ENCODE measurements around the gene ANKRD40CL.
"Not testable (repeated sequence)": the region's sequence is repeated elsewhere in the genome, so short reads cannot be mapped to it uniquely, and the experiment has no call there.

Gene ANKRD40CL, protein sequence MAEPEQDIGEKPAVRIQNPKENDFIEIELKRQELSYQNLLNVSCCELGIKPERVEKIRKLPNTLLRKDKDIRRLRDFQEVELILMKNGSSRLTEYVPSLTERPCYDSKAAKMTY

DNA sequence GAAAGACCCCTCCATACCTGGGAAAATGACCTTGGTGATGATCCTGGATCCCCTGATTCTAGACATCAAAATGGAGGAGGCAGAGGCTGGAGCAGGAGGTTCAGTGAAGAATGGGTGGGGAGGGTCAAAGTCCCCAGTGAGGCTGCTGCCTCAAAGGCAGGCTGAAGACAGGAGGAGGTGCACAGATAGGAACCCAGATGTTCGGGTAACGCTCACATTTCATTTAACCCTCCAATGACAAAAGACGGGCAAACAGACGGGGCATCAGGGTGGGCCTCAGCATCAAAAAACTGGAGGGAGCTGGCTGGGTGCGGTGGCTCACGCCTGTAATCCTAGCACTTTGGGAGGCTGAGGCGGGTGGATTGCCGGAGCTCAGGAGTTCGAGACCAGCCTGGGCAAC is at the start of gene ANKRD40CL:
Gene ANKRD40CL, minus strand, starts transcription at position 73 of the 400 bp plus-strand sequence. CDS start 605 bp downstream, outside the sequence.
- peaks cover 7% of the 10 kb centered on the region for H3K4me1 Mint-ChIP-seq (ENCODE audit: low read depth)
- no peaks in the 10 kb centered on the region for H3K9me3 Mint-ChIP-seq
- no peak within 1 kb of the TSS for H3K27ac Mint-ChIP-seq
- peaks cover 30% of the 10 kb centered on the region for H3K27me3 Mint-ChIP-seq (ENCODE audit: low read depth)
- H3K36me3 Mint-ChIP-seq (ENCODE audit: low read depth), result no peaks in the 10 kb centered on the region
- H3K4me3 Mint-ChIP-seq, result no peak within 1 kb of the TSS

DNA sequence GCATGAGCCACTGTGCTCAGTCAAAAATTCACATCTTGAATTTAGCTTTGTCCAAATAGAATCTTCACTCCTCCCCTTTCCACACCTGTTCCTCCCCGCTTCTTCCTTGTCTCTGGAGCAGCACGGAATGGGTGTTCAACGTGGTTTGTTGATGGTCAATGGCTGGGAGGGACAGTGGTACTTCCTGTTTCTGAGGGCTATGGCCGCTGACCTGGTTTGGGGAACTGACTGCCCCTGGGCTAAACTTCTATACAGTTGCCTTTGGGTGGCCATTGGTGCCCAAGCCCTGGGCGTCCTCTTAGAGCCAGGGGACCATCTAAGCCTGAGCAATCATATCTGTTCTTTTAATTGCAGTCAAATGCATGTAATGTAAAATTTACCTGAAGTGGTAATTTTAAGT is 49.0 kb upstream of the ANKRD40CL start:
- Mint-ChIP-seq H3K27ac (no peak overlapping the region), H3K9me3 (no peaks in the 10 kb centered on the region), H3K36me3 (ENCODE audit: low read depth) (no peaks in the 10 kb centered on the region), H3K4me3 (no peak overlapping the region), H3K4me1 (ENCODE audit: low read depth) (peaks cover 8% of the 10 kb centered on the region), H3K27me3 (ENCODE audit: low read depth) (peaks cover 24% of the 10 kb centered on the region)

GRCh38 chr17:50815400-50815799 is 48.1 kb upstream of the ANKRD40CL start:
- Mint-ChIP-seq H3K36me3 (ENCODE audit: low read depth) (no peaks in the 10 kb centered on the region), H3K27ac (no peak overlapping the region), H3K4me3 (no peak overlapping the region), H3K9me3 (no peaks in the 10 kb centered on the region), H3K27me3 (ENCODE audit: low read depth) (peaks cover 24% of the 10 kb centered on the region), H3K4me1 (ENCODE audit: low read depth) (peaks cover 8% of the 10 kb centered on the region)

- Mint-ChIP-seq H3K4me3 (no peak overlapping the region), H3K9me3 (no peaks in the 10 kb centered on the region), H3K27me3 (ENCODE audit: low read depth) (peaks cover 21% of the 10 kb centered on the region), H3K4me1 (ENCODE audit: low read depth) (peaks cover 2% of the 10 kb centered on the region), H3K36me3 (ENCODE audit: low read depth) (no peaks in the 10 kb centered on the region), H3K27ac (no peak overlapping the region)
These were observed 46.3 kb upstream of the ANKRD40CL start for GRCh38 chr17:50813583-50813982.

GRCh38 chr17:50808888-50809287 is 41.6 kb upstream of the ANKRD40CL start:
- Mint-ChIP-seq H3K27ac (no peak overlapping the region), H3K4me3 (no peak overlapping the region), H3K9me3 (no peaks in the 10 kb centered on the region), H3K36me3 (ENCODE audit: low read depth) (no peaks in the 10 kb centered on the region), H3K4me1 (ENCODE audit: low read depth) (no peaks in the 10 kb centered on the region), H3K27me3 (ENCODE audit: low read depth) (peaks cover 8% of the 10 kb centered on the region)

GRCh38 chr17:50808413-50808812 is 41.1 kb upstream of the ANKRD40CL start:
- H3K4me3 Mint-ChIP-seq, result no peak overlapping the region
- H3K27me3 Mint-ChIP-seq (ENCODE audit: low read depth), result peaks cover 4% of the 10 kb centered on the region
- no peak overlapping the region for H3K27ac Mint-ChIP-seq
- no peaks in the 10 kb centered on the region for H3K9me3 Mint-ChIP-seq
- no peaks in the 10 kb centered on the region for H3K36me3 Mint-ChIP-seq (ENCODE audit: low read depth)
- no peaks in the 10 kb centered on the region for H3K4me1 Mint-ChIP-seq (ENCODE audit: low read depth)

DNA sequence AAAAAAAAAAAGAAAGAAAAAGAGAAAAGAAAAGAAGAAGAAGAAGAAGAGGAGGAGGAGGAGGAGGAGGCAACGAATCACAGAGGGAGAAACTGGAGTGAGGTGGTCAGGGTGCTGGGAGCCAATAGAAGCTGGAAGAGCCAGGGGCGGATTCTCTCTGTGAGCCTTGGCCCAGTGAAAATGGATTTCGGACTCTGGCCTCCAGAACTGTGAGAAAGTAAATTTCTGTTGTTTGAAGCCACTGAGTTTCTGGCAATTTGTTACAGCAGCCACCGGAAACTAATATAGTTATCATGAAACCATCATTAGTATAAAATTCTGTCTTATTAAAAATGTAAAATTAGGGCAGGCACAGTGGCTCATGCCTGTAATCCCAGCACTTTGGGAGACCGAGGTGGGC is 40.4 kb upstream of the ANKRD40CL start:
- Mint-ChIP-seq H3K27ac (no peak overlapping the region), H3K9me3 (no peaks in the 10 kb centered on the region), H3K27me3 (ENCODE audit: low read depth) (peaks cover 4% of the 10 kb centered on the region), H3K36me3 (ENCODE audit: low read depth) (no peaks in the 10 kb centered on the region), H3K4me3 (no peak overlapping the region), H3K4me1 (ENCODE audit: low read depth) (no peaks in the 10 kb centered on the region)

DNA sequence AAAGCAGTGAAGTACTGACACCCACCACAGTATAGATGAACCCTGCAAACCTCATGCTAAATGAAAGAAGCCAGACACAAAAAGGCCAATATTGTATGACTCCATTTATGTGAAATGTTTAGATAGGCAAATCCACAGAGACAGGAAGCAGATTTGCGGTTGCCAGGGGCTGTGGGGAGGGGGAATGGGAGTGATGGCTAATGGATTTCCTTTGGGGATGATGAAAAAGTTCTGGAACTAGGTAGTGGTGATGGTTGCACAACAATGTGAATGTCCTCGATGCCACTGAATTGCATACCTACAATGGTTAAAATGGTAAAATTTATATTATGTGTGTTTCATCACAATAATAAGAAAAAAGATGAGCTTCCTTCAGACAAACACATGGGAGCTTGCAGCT is 39.7 kb upstream of the ANKRD40CL start:
- no peaks in the 10 kb centered on the region for H3K9me3 Mint-ChIP-seq
- H3K27ac Mint-ChIP-seq, result no peak overlapping the region
- no peaks in the 10 kb centered on the region for H3K4me1 Mint-ChIP-seq (ENCODE audit: low read depth)
- H3K27me3 Mint-ChIP-seq (ENCODE audit: low read depth), result peaks cover 4% of the 10 kb centered on the region
- H3K4me3 Mint-ChIP-seq, result no peak overlapping the region
- no peaks in the 10 kb centered on the region for H3K36me3 Mint-ChIP-seq (ENCODE audit: low read depth)

DNA sequence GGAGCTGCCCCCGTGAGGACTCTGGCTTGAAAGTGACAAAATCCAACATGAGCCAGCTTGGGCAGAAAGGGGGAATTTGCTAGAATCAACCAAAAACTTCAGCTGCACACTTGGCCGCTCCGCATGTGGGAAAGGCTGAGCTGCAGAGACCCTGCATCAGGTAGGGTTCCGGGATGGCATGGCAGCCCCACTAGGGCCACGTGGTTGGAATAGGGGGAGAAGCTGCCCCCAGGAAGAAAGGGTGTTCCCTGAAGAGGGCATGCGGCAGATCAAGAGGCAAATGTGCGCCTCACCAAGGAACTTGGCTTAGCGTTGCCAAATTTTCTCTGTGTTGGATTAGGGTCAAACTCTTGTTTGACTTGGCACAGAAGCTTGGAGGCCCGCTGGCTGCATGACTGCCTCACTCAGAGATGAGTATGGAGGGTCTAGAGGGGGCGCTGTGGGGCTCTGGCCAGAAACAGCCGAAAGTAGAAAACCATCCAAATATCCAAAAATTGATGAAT is 38.9 kb upstream of the ANKRD40CL start:
- H3K9me3 Mint-ChIP-seq, result no peaks in the 10 kb centered on the region
- peaks cover 4% of the 10 kb centered on the region for H3K27me3 Mint-ChIP-seq (ENCODE audit: low read depth)
- H3K4me1 Mint-ChIP-seq (ENCODE audit: low read depth), result no peaks in the 10 kb centered on the region
- no peak overlapping the region for H3K4me3 Mint-ChIP-seq
- H3K36me3 Mint-ChIP-seq (ENCODE audit: low read depth), result no peaks in the 10 kb centered on the region
- H3K27ac Mint-ChIP-seq, result no peak overlapping the region

DNA sequence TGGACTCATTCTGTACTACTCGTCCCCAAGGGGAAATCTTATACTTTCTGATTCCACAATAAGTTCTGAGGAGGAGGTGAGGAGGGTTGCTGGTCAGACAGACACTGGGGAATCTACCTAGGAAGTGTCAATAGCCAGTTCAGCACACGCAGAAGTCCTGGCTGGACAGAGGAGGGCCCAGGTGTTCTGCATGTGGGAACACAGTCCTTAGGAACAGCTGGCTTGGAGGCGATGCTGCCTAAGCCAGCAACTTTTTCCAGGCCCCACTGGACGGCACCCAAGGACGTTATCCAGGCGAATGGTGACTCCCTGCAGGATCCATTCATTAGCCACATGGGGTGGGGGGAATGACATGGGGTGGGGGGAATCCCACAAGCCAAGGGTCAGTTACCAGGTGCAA is 38.2 kb upstream of the ANKRD40CL start:
- no peaks in the 10 kb centered on the region for H3K36me3 Mint-ChIP-seq (ENCODE audit: low read depth)
- H3K9me3 Mint-ChIP-seq, result no peaks in the 10 kb centered on the region
- no peak overlapping the region for H3K4me3 Mint-ChIP-seq
- no peak overlapping the region for H3K27ac Mint-ChIP-seq
- H3K27me3 Mint-ChIP-seq (ENCODE audit: low read depth), result peaks cover 8% of the 10 kb centered on the region
- no peaks in the 10 kb centered on the region for H3K4me1 Mint-ChIP-seq (ENCODE audit: low read depth)

DNA sequence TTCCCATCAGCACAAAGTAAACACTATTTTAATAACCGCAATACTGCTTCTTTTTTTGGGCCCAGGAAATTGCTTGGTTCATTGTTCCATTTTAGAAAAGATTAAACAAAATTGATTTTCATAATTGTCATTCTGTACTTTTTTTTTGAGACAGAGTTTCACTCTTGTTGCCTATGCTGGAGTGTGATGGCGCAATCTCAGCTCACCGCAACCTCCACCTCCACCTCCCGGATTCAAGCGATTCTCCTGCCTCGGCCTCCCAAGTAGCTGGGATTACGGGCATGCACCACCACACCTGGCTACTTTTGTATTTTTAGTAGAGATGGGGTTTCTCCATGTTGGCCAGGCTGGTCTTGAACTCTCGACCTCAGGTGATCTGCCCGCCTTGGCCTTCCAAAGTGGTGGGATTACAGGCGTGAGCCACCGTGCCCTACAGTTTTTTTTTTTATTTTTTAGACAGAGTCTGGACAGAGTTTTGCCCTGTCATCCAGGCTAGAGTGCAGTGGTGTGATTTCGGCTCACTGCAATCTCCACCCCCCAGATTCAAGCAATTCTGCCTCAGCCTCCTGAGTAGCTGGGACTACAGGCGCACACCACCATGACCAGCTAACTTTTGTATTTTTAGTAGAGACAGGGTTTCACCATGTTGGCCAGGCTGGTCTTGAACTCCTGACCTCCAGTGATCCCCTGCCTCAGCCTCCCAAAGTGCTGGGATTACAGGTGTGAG is 37.6 kb upstream of the ANKRD40CL start:
- H3K27ac Mint-ChIP-seq; H3K9me3 Mint-ChIP-seq; H3K27me3 Mint-ChIP-seq (ENCODE audit: low read depth); H3K4me1 Mint-ChIP-seq (ENCODE audit: low read depth); H3K36me3 Mint-ChIP-seq (ENCODE audit: low read depth); H3K4me3 Mint-ChIP-seq: not testable (repeated sequence)

DNA sequence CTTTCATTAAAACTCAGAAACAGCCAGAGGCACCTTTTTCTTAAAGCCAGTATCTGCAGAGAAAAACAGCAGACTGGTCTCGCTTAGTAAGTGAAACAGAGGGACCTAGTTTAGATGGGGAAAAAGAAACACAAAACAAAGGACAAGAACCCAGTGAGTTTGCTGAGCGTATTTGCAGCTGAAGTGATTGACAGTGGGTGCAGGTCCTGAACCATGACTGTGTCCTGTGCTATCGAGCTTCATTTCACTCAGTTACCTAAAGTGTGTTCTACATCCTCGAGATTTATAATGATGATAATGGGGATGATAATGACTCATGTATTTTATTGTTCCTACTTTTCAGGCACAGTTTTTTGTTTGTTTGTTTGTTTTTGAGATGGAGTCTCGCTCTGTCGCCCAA is 36.4 kb upstream of the ANKRD40CL start:
- Mint-ChIP-seq H3K4me1 (ENCODE audit: low read depth) (no peaks in the 10 kb centered on the region), H3K4me3 (no peak overlapping the region), H3K36me3 (ENCODE audit: low read depth) (no peaks in the 10 kb centered on the region), H3K27ac (no peak overlapping the region), H3K27me3 (ENCODE audit: low read depth) (peaks cover 6% of the 10 kb centered on the region), H3K9me3 (no peaks in the 10 kb centered on the region)

GRCh38 chr17:50802609-50803571 is 35.6 kb upstream of the ANKRD40CL start:
- Mint-ChIP-seq H3K27me3 (ENCODE audit: low read depth) (peaks cover 6% of the 10 kb centered on the region), H3K36me3 (ENCODE audit: low read depth) (no peaks in the 10 kb centered on the region), H3K9me3 (no peaks in the 10 kb centered on the region), H3K27ac (no peak overlapping the region), H3K4me3 (no peak overlapping the region), H3K4me1 (ENCODE audit: low read depth) (no peaks in the 10 kb centered on the region)

DNA sequence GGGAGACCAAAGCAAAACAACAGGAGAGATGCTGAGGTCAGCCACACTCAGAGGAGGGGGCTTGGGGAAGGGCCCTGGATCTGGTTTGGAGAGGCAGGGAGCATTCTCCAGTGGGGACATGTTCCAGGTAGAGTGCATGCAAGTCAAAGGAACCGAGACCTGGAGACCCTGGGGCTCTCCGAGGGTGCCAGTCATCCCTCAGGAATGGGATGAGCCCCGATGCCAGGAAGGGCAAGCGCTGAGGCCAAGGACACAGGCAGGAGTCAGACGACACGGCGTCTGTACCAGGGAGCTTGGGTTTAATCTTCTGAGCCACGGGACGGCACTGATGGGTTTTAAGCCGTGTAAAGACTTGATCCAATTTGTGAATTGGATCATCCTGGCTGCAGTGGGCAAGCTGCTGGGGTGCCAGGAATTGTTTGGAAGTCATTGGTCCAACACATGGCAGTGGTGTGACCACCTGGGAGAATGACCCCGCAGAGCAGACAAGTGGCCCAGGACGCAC is 32.9 kb upstream of the ANKRD40CL start:
- no peaks in the 10 kb centered on the region for H3K9me3 Mint-ChIP-seq
- H3K4me1 Mint-ChIP-seq (ENCODE audit: low read depth), result no peaks in the 10 kb centered on the region
- H3K27ac Mint-ChIP-seq, result no peak overlapping the region
- no peaks in the 10 kb centered on the region for H3K36me3 Mint-ChIP-seq (ENCODE audit: low read depth)
- peaks cover 6% of the 10 kb centered on the region for H3K27me3 Mint-ChIP-seq (ENCODE audit: low read depth)
- H3K4me3 Mint-ChIP-seq, result no peak overlapping the region
